GM12874 (cell line): ENCODE data around the gene POU4F3.

ENCODE experiments used
- CTCF ChIP-seq: IDR thresholded peaks from 2 replicates; pipeline ENCODE4 v1.5.1; 2011; ENCODE audit warnings: low read depth, mild to moderate bottlenecking, control low read depth, low read length, moderate library complexity; ENCODE audit not compliant: insufficient read depth

Gene POU4F3

GRCh38 chr5:146338774-146339714 is at the start of gene POU4F3:
Gene POU4F3 (plus strand): TSS chr5:146338839. CDS start chr5:146339113, 274 bp downstream.
- no peak for TF ChIP-seq CTCF

- TF ChIP-seq CTCF = no peak
Observed at GRCh38 chr5:146290318-146290717, 48.3 kb upstream of the POU4F3 start.

GRCh38 chr5:146291421-146292074 is 47.1 kb upstream of the POU4F3 start:
- peak; percentile 49 for TF ChIP-seq CTCF

GRCh38 chr5:146296245-146296644 is 42.4 kb upstream of the POU4F3 start:
- TF ChIP-seq CTCF = no peak

GRCh38 chr5:146301626-146302025 is 37.0 kb upstream of the POU4F3 start:
- TF ChIP-seq CTCF = no peak

GRCh38 chr5:146302406-146302805 is 36.2 kb upstream of the POU4F3 start:
- TF ChIP-seq CTCF = no peak

- TF ChIP-seq CTCF = no peak
Observed at GRCh38 chr5:146306838-146307237, 31.8 kb upstream of the POU4F3 start.
